GM12872 (cell line): ENCODE measurements around the gene LMF2.

Experiments used
- CTCF ChIP-seq: IDR thresholded peaks from 3 replicates; pipeline ENCODE4 v1.5.1; 2011; ENCODE audit warnings: low read depth, mild to moderate bottlenecking, low read length, moderate library complexity; ENCODE audit not compliant: insufficient read depth

Gene LMF2

GRCh38 chr22:50526834-50527801, 19.6 kb upstream of the LMF2 start:
- no peak for TF ChIP-seq CTCF

DNA sequence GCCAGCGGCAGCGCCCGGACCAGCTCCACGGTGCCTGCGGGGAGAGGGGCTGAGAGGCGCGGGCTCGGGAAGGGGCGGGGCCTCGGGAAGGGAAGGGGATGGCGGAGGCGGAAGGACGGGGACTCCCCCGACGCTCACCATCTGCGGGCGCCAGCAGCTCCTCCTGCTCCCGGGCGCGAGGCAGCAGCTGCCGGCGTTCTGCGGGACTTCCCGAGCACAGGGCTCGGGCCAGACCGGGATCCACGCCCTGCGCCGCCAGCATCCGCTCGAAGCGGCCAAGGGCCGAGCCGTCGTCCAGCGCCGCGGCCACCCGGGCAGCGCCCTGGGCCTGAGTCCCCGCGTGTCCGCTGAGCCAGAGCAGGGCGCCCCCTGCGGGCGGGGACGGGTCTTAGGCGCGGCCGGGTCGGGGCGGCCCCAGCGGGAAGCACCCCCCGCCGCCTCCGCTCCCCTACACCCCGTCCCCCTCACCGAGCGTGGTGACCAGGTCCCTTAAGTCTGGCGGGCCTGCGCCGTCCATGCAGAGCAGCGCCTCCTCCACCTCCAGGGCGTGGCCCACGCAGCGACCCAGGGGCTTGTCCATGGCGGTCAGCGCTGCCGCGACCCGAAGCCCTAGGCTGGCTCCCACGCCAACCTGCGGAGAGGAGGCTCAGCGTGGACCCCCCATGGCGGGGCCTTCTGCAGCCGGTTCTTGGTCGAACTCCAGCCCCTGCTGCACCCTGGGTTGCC, 18.8 kb upstream of the LMF2 start:
- TF ChIP-seq CTCF = peak; percentile 65; the same call in 2 of the 3 replicates

DNA sequence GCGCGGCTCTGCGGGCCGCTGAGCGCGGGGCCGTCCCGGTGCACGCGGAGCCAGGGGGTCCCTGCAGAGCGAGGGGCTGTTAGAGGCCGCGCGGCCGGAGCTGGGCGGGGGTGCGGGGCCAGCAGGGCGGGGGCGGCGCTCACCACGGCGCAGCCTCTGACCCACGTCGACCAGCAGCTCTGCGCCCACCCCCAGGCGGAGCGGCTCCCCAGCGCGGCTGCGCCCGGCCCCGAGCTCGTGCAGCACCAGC, 18.3 kb upstream of the LMF2 start:
- no peak for TF ChIP-seq CTCF

DNA sequence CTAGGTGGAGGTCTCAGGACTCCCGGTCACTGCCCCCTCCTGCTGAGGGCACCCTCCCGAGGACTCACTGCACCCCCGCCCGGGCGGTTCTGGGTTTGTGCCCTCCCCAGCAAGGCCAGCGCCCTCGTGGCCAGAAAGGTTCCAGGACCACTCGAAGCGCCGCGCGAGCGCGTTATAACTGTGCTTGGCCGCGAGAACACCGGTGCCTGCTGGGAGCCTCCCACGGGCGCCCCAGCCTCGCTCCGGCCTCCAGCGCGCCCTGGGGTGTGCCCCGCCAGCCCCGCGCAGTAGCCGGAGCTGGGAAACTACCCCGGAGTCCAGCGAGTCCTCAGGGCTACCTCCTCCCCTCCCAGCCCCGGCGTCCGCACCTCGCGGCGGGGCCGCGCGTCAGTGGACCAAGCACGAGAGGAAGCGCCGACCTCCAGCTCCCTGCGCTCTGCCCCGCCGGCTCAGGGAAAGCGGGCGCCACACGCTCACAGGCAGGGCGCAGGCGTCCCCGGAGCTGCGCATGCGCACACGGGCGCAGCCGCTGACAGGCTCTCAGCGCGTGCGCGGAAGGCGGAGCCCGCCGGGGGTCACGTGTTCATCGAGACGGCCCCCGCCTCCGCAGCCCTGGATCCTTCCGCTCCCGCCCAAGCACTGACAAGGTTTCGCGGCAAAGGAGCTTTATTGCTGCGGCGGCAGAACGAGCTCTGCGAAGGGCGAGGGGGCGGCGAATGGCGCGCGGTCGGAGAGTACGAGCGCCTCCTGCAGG, 17.8 kb upstream of the LMF2 start, which contains the start of gene SCO2:
SCO2 (minus strand) TSS at position 495 of the 754 bp plus-strand sequence. CDS start 1,187 bp downstream, outside the sequence.
- TF ChIP-seq CTCF = peak; percentile 56; the same call in 2 of the 3 replicates

GRCh38 chr22:50524676-50525103, 17.2 kb upstream of the LMF2 start:
- TF ChIP-seq CTCF = no peak

- TF ChIP-seq CTCF = no peak
These were observed 16.5 kb upstream of the LMF2 start for GRCh38 chr22:50523806-50524675.
